Neural cell (in vitro differentiated cells): Measurements from ENCODE around the gene SLC9A7.

Source experiments
- EP300 ChIP-seq: fragments of 450-650 bp; conservative IDR thresholded peaks from 2 replicates; pipeline ENCODE4 v1.6.1; 2014; ENCODE audit warnings: antibody characterized with exemption, mild to moderate bottlenecking, moderate library complexity; ENCODE audit not compliant: poor library complexity, severe bottlenecking
- EZH2 ChIP-seq: fragments of 200-600, 300-800 bp; shearing (Covaris generic), sonication (generic); IDR thresholded peaks from 2 replicates; pipeline ENCODE4 v1.6.1; 2014; ENCODE audit warnings: antibody characterized with exemption, low read length, borderline replicate concordance, mild to moderate bottlenecking; ENCODE audit not compliant: insufficient read depth, poor library complexity, severe bottlenecking
- MXI1 ChIP-seq: fragments of 450-650 bp; conservative IDR thresholded peaks from 2 replicates; pipeline ENCODE4 v1.6.1; 2014; ENCODE audit warnings: antibody characterized with exemption, mild to moderate bottlenecking; ENCODE audit not compliant: poor library complexity, severe bottlenecking
- POLR2AphosphoS5 ChIP-seq: IDR thresholded peaks from 2 replicates; pipeline ENCODE4 v1.6.1; 2012
- RAD21 ChIP-seq: fragments of 450-650 bp; conservative IDR thresholded peaks from 2 replicates; pipeline ENCODE4 v1.6.1; 2014; ENCODE audit warnings: antibody characterized with exemption, mild to moderate bottlenecking, moderate library complexity
- SMC3 ChIP-seq: fragments of 450-650 bp; conservative IDR thresholded peaks from 2 replicates; pipeline ENCODE4 v1.6.1; 2014; ENCODE audit warnings: antibody characterized with exemption, mild to moderate bottlenecking, moderate library complexity; ENCODE audit not compliant: poor library complexity
- TAF1 ChIP-seq: IDR thresholded peaks from 2 replicates; pipeline ENCODE4 v1.6.1; 2012; ENCODE audit warnings: low read depth
- TF ChIP-seq, protein P1 (sequence below): fragments of 450-650 bp; IDR thresholded peaks from 2 replicates; pipeline ENCODE4 v1.5.1; 2014; ENCODE audit warnings: antibody characterized with exemption, mild to moderate bottlenecking, moderate library complexity; ENCODE audit not compliant: poor library complexity, severe bottlenecking
- TF ChIP-seq, protein P2 (sequence below): IDR thresholded peaks from 2 replicates; pipeline ENCODE4 v1.6.1; 2012; ENCODE audit warnings: borderline replicate concordance

DNA sequence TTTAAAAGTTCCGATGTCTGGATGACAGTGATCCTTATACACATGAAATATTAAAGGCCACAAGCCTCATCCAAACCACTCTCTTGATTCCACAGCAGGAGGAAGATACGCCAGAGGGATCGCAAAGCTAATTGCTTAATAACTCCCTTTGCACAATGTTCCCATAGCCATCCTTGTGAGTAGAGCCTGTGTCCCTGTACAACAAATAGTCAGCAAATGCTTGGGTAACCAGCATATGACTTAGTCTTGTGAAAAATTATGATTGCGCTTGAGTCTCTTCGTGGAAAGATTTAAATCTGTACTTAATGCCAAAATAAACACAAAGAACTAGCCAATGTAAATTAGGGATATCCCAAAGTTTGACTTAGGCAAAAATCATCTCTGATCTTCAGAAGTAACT, 31.5 kb downstream of the SLC9A7 start:
- TF ChIP-seq, protein P1, sequence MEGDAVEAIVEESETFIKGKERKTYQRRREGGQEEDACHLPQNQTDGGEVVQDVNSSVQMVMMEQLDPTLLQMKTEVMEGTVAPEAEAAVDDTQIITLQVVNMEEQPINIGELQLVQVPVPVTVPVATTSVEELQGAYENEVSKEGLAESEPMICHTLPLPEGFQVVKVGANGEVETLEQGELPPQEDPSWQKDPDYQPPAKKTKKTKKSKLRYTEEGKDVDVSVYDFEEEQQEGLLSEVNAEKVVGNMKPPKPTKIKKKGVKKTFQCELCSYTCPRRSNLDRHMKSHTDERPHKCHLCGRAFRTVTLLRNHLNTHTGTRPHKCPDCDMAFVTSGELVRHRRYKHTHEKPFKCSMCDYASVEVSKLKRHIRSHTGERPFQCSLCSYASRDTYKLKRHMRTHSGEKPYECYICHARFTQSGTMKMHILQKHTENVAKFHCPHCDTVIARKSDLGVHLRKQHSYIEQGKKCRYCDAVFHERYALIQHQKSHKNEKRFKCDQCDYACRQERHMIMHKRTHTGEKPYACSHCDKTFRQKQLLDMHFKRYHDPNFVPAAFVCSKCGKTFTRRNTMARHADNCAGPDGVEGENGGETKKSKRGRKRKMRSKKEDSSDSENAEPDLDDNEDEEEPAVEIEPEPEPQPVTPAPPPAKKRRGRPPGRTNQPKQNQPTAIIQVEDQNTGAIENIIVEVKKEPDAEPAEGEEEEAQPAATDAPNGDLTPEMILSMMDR: no peak
- TF ChIP-seq EP300 (no peak), POLR2AphosphoS5 (no peak), EZH2 (no peak), SMC3 (no peak), RAD21 (no peak), MXI1 (no peak), TAF1 (no peak)
- TF ChIP-seq, protein P2, sequence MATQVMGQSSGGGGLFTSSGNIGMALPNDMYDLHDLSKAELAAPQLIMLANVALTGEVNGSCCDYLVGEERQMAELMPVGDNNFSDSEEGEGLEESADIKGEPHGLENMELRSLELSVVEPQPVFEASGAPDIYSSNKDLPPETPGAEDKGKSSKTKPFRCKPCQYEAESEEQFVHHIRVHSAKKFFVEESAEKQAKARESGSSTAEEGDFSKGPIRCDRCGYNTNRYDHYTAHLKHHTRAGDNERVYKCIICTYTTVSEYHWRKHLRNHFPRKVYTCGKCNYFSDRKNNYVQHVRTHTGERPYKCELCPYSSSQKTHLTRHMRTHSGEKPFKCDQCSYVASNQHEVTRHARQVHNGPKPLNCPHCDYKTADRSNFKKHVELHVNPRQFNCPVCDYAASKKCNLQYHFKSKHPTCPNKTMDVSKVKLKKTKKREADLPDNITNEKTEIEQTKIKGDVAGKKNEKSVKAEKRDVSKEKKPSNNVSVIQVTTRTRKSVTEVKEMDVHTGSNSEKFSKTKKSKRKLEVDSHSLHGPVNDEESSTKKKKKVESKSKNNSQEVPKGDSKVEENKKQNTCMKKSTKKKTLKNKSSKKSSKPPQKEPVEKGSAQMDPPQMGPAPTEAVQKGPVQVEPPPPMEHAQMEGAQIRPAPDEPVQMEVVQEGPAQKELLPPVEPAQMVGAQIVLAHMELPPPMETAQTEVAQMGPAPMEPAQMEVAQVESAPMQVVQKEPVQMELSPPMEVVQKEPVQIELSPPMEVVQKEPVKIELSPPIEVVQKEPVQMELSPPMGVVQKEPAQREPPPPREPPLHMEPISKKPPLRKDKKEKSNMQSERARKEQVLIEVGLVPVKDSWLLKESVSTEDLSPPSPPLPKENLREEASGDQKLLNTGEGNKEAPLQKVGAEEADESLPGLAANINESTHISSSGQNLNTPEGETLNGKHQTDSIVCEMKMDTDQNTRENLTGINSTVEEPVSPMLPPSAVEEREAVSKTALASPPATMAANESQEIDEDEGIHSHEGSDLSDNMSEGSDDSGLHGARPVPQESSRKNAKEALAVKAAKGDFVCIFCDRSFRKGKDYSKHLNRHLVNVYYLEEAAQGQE: no peak
